Rectal smooth muscle tissue (tissue), 1 donor: ENCODE data around the gene PF4V1.

ENCODE experiments used
- H3K27ac ChIP-seq: one replicate; pipeline ENCODE4 v1.7.0; 2013; ENCODE audit warnings: low read depth, low read length, inconsistent platforms
- H3K27me3 ChIP-seq: one replicate; pipeline ENCODE4 v1.7.0; 2013; ENCODE audit warnings: low read length; ENCODE audit not compliant: control insufficient read depth, insufficient read depth
- H3K36me3 ChIP-seq: one replicate; pipeline ENCODE4 v1.7.0; 2013; ENCODE audit warnings: low read length; ENCODE audit not compliant: control insufficient read depth, insufficient read depth
- H3K4me1 ChIP-seq: one replicate; pipeline ENCODE4 v1.7.0; 2013; ENCODE audit warnings: low read length; ENCODE audit not compliant: control insufficient read depth, insufficient read depth
- H3K4me3 ChIP-seq: one replicate; pipeline ENCODE4 v1.7.0; 2013; ENCODE audit warnings: low read length
- H3K9ac ChIP-seq: one replicate; pipeline ENCODE4 v1.7.0; 2013; ENCODE audit warnings: low read length

The PF4V1 gene

GRCh38 chr4:73902038-73902637 lies 49.0 kb downstream of the PF4V1 start:
- H3K9ac ChIP-seq, result no peak overlapping the region
- no peak overlapping the region for H3K4me3 ChIP-seq
- no peaks in the 10 kb centered on the region for H3K4me1 ChIP-seq
- H3K27me3 ChIP-seq, result no peaks in the 10 kb centered on the region
- H3K36me3 ChIP-seq, result no peaks in the 10 kb centered on the region
- H3K27ac ChIP-seq, result no peak overlapping the region

GRCh38 chr4:73902817-73903547 lies 49.9 kb downstream of the PF4V1 start:
- Histone ChIP-seq H3K27me3 (no peaks in the 10 kb centered on the region), H3K27ac (no peak overlapping the region), H3K9ac (no peak overlapping the region), H3K36me3 (no peaks in the 10 kb centered on the region), H3K4me3 (no peak overlapping the region), H3K4me1 (no peaks in the 10 kb centered on the region)
